MM.1S (cell line): ENCODE results near the gene ADISSP.

Experiments used
- CTCF ChIP-seq: fragments of 300-600 bp; sonication (generic); IDR thresholded peaks from 2 replicates; pipeline ENCODE4 v1.5.1; 2016; ENCODE audit warnings: antibody characterized with exemption, low read length, mixed read lengths
- EZH2 ChIP-seq: fragments of 300-600 bp; sonication (generic); optimal IDR thresholded peaks from 2 replicates; pipeline ENCODE3; 2017; ENCODE audit warnings: low read depth, mild to moderate bottlenecking, antibody characterized with exemption, low read length, mixed read lengths

GRCh38 chr20:3739926-3740451 lies 27.6 kb downstream of the ADISSP start:
- TF ChIP-seq CTCF (no peak), EZH2 (no peak)
